Endothelial cell of umbilical vein (primary cell): ENCODE measurements around the gene HDAC5. TPM values are rescaled to one million over a fixed set of nuclear protein-coding genes. Genes with fewer than 3 reads are reported as not detected.

Source experiments
- BruUV-seq: library from RNA; stranded (reverse); fragments of 400-500 nt; replicated peaks from 2 replicates; lab custom pipeline; 2021; lab: Mats Ljungman, UMichigan
- CTCF ChIA-PET: fragments of 300-600, 350-600 bp; sonication (Branson Sonifier 250); formaldehyde crosslinking; loops from one replicate; lab custom pipeline; 2021; ENCODE audit warnings: antibody characterized with exemption, inconsistent platforms; lab: Charles Lee
- POLR2A ChIA-PET: fragments of 300-600, 350-600 bp; sonication (Branson Sonifier 250); formaldehyde crosslinking; loops from one replicate; lab custom pipeline; 2021; ENCODE audit warnings: antibody characterized with exemption, inconsistent platforms; lab: Charles Lee
- DNase-seq: peaks from one replicate; pipeline ENCODE4 v3.0.0-alpha.2; 2011; ENCODE audit warnings: low read depth, low spot score
- FAIRE-seq: peaks from 2 replicates; lab custom pipeline; 2011; peaks lifted over from hg19 to GRCh38; lab: Jason Lieb, UNC
- H2AFZ ChIP-seq: 2 replicates; pipeline ENCODE4 v1.6.0; 2012; ENCODE audit warnings: low read depth, low read length, control low read depth, inconsistent platforms
- H3K27ac ChIP-seq: 2 replicates; pipeline ENCODE4 v1.5.1; 2011; ENCODE audit warnings: low read depth, mild to moderate bottlenecking, control low read depth, low read length, moderate library complexity; ENCODE audit not compliant: insufficient read depth
- H3K27me3 ChIP-seq, 2 experiments: 2 replicates each; pipeline versions ENCODE4 v1.6.0 to v1.6.1; 2011; ENCODE audit warnings: low read length in 2 of 2, mixed read lengths in 1 of 2; ENCODE audit not compliant: control insufficient read depth in 2 of 2, insufficient read depth in 2 of 2
- H3K36me3 ChIP-seq, 2 experiments: 2 replicates in 1 of 2; 3 replicates in 1 of 2; pipeline ENCODE4 v1.5.1; 2011; ENCODE audit warnings: low read length in 2 of 2, mild to moderate bottlenecking in 1 of 2, moderate library complexity in 1 of 2; ENCODE audit not compliant: control insufficient read depth in 2 of 2, insufficient read depth in 2 of 2; ENCODE audit errors: extremely low read depth in 1 of 2
- H3K4me1 ChIP-seq: 3 replicates; pipeline ENCODE4 v1.5.1; 2011; ENCODE audit warnings: mild to moderate bottlenecking, low read length; ENCODE audit not compliant: control insufficient read depth, insufficient read depth; ENCODE audit errors: extremely low read depth
- H3K4me2 ChIP-seq: 2 replicates; pipeline ENCODE4 v1.6.1; 2011; ENCODE audit warnings: low read length, control low read depth, mixed read lengths; ENCODE audit not compliant: insufficient read depth
- H3K4me3 ChIP-seq, 3 experiments: fragments of 200-600 bp in 1 of 3; sonication (generic), shearing (Covaris generic) in 1 of 3; replicated peaks in 1 of 3; 2 replicates each; pipeline ENCODE4 v1.5.1; 2011 to 2016; ENCODE audit warnings: control low read depth in 3 of 3, low read length in 3 of 3, mild to moderate bottlenecking in 2 of 3, inconsistent platforms in 1 of 3, low read depth in 1 of 3, moderate library complexity in 1 of 3; ENCODE audit not compliant: insufficient read depth in 1 of 3
- H3K79me2 ChIP-seq: 2 replicates; pipeline ENCODE4 v1.6.0; 2012; ENCODE audit warnings: low read length, inconsistent platforms; ENCODE audit not compliant: control insufficient read depth, insufficient read depth
- H3K9ac ChIP-seq: replicated peaks from 2 replicates; pipeline ENCODE3; 2011; ENCODE audit warnings: low read length, control low read depth; ENCODE audit not compliant: insufficient read depth; ENCODE audit errors: extremely low read depth
- H3K9me1 ChIP-seq: replicated peaks from 3 replicates; pipeline ENCODE4 v1.6.0; 2011; ENCODE audit warnings: mild to moderate bottlenecking, low read length; ENCODE audit not compliant: control insufficient read depth, insufficient read depth; ENCODE audit errors: extremely low read depth
- H3K9me3 ChIP-seq: replicated peaks from 2 replicates; pipeline ENCODE4 v1.5.1; 2012; ENCODE audit warnings: low read length, inconsistent platforms; ENCODE audit not compliant: control insufficient read depth, insufficient read depth
- H4K20me1 ChIP-seq: replicated peaks from 2 replicates; pipeline ENCODE3; 2011; ENCODE audit warnings: mild to moderate bottlenecking, low read length; ENCODE audit not compliant: control insufficient read depth, insufficient read depth; ENCODE audit errors: extremely low read depth
- EZH2 ChIP-seq: IDR thresholded peaks from 2 replicates; pipeline ENCODE4 v1.6.1; 2012; ENCODE audit warnings: borderline replicate concordance, low read depth, mild to moderate bottlenecking, moderate library complexity, low read length, inconsistent platforms; ENCODE audit not compliant: severe bottlenecking
- FOS ChIP-seq: IDR thresholded peaks from 2 replicates; pipeline ENCODE4 v1.6.1; 2011; ENCODE audit warnings: mild to moderate bottlenecking, low read length, moderate library complexity, borderline replicate concordance; ENCODE audit not compliant: insufficient read depth
- GATA2 ChIP-seq: IDR thresholded peaks from 2 replicates; pipeline ENCODE4 v1.7.0; 2011; ENCODE audit warnings: low read depth, mild to moderate bottlenecking, moderate library complexity, mixed read lengths, low read length; ENCODE audit not compliant: insufficient read length, insufficient read depth
- JUN ChIP-seq: IDR thresholded peaks from 2 replicates; pipeline ENCODE4 v1.6.1; 2011; ENCODE audit warnings: borderline replicate concordance, low read depth; ENCODE audit not compliant: insufficient read length, insufficient read depth
- MYC ChIP-seq: IDR thresholded peaks from one replicate; pipeline ENCODE4 v1.6.1; 2011; ENCODE audit warnings: mild to moderate bottlenecking, low read depth, low read length
- POLR2A ChIP-seq: IDR thresholded peaks from 2 replicates; pipeline ENCODE4 v1.6.1; 2012; ENCODE audit warnings: low read depth, mild to moderate bottlenecking, control low read depth, low read length
- POLR2AphosphoS5 ChIP-seq: IDR thresholded peaks from 2 replicates; pipeline ENCODE4 v1.6.1; 2012; ENCODE audit warnings: low read depth, mild to moderate bottlenecking, control low read depth, low read length, moderate library complexity; ENCODE audit not compliant: insufficient read depth
- dilution Hi-C: fragments of 300-500 bp; cut with MboI; formaldehyde crosslinking; loops from one replicate; pipeline ENCODE4 v1.15.0; 2019; ENCODE audit warnings: low sequenced_read_pairs; ENCODE audit not compliant: extremely low pct_ligation_motif_present
- intact Hi-C: fragments of 100-400 bp; cut with micrococcal nuclease; formaldehyde crosslinking; loops from one replicate; pipeline ENCODE4 v1.10.0; 2022
- polyA plus RNA-seq, 4 experiments: library from polyadenylated mRNA; depleted of rRNA in 3 of 4; stranded (reverse) in 3 of 4; unstranded in 1 of 4; fragments of >200 nt; gene quantifications; 2 replicates each; pipeline versions ENCODE4 v1.2.1 to v1.2.3, GENCODE V29; 2011 to 2012; ENCODE audit warnings: missing spikeins in 1 of 4
- total RNA-seq: library from RNA; stranded (reverse); gene quantifications from 2 replicates; pipeline ENCODE4 v1.2.3, GENCODE V29; 2021
- TF ChIP-seq, protein P1 (sequence below), 2 donors: IDR thresholded peaks; 1 replicate in 1 of 2; 2 replicates in 1 of 2; pipeline ENCODE4 v1.5.1; 2011; ENCODE audit warnings: low read length in 2 of 2, mild to moderate bottlenecking in 2 of 2, moderate library complexity in 2 of 2, control low read depth in 1 of 2, inconsistent platforms in 1 of 2, low read depth in 1 of 2; ENCODE audit not compliant: insufficient read depth in 1 of 2; ENCODE audit errors: extremely low read depth in 1 of 2
- TF ChIP-seq, protein P2 (sequence below): IDR thresholded peaks from 2 replicates; pipeline ENCODE4 v1.6.1; 2011; ENCODE audit not compliant: insufficient read depth, insufficient read length

HDAC5 gene
- total and polyA plus RNA-seq, 2 donors (not counting 3 experiments of a cell fraction or from before 2014, with no cell fraction given) = 35.4 to 40.4 TPM

DNA sequence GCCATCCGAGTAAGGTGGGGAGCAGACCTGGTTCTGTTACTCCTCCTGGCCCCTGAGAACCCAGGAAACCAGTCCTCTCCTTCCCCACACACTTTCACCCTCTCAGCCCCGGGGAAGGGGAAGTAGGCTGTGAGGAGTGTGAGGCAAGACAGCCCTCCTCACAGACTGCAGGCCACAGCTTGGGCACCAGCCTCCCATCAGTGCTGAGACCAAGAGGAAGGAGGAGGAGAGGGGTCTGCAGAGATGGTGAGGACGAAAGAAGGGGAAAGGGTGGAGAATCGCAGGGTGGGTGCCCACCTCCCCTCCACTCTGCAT is 45.9 kb downstream of the HDAC5 start:
- peaks cover 4 to 41% of the 10 kb centered on the region in 2 experiments for H3K36me3 ChIP-seq
- DNase-seq (no peak), FAIRE-seq (no peak)
- no peaks in the 10 kb centered on the region for H3K9me3 ChIP-seq
- H3K4me2 ChIP-seq = no peak overlapping the region
- peaks cover 2% of the 10 kb centered on the region for H3K79me2 ChIP-seq
- POLR2A ChIA-PET = no interaction called here
- CTCF ChIA-PET = no interaction called here
- no peak overlapping the region for H2AFZ ChIP-seq
- H3K9me1 ChIP-seq = no peaks in the 10 kb centered on the region
- no peaks in the 10 kb centered on the region for H4K20me1 ChIP-seq
- BruUV-seq = no TSS peak
- H3K27me3 ChIP-seq = no peaks in the 10 kb centered on the region
- H3K4me1 ChIP-seq = no peaks in the 10 kb centered on the region
- intact Hi-C loops = no loop called here
- dilution Hi-C loops = no loop called here
- TF ChIP-seq MYC = no peak
- TF ChIP-seq POLR2A = no peak
- TF ChIP-seq FOS = no peak
- TF ChIP-seq JUN = no peak
- TF ChIP-seq GATA2 = no peak
- no peak for TF ChIP-seq POLR2AphosphoS5
- TF ChIP-seq EZH2 = no peak
- TF ChIP-seq, protein P1, sequence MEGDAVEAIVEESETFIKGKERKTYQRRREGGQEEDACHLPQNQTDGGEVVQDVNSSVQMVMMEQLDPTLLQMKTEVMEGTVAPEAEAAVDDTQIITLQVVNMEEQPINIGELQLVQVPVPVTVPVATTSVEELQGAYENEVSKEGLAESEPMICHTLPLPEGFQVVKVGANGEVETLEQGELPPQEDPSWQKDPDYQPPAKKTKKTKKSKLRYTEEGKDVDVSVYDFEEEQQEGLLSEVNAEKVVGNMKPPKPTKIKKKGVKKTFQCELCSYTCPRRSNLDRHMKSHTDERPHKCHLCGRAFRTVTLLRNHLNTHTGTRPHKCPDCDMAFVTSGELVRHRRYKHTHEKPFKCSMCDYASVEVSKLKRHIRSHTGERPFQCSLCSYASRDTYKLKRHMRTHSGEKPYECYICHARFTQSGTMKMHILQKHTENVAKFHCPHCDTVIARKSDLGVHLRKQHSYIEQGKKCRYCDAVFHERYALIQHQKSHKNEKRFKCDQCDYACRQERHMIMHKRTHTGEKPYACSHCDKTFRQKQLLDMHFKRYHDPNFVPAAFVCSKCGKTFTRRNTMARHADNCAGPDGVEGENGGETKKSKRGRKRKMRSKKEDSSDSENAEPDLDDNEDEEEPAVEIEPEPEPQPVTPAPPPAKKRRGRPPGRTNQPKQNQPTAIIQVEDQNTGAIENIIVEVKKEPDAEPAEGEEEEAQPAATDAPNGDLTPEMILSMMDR (IDR thresholded peaks at IDR 0.05; ENCODE audit: extremely low read depth in 1 of 2, insufficient read depth in 1 of 2, low read depth in 1 of 2, low read length in 2 of 2) = no peak
- TF ChIP-seq, protein P2, sequence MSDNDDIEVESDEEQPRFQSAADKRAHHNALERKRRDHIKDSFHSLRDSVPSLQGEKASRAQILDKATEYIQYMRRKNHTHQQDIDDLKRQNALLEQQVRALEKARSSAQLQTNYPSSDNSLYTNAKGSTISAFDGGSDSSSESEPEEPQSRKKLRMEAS = no peak
- no peak overlapping the region for H3K9ac ChIP-seq
- no peak overlapping the region for H3K27ac ChIP-seq
- no peak overlapping the region for H3K4me3 ChIP-seq
